Heart left ventricle (tissue), 16 donors: ENCODE data around the gene OR4F15. TPM values are rescaled to one million over a fixed set of nuclear protein-coding genes. Genes with fewer than 3 reads are reported as not detected.

Source experiments
- ATAC-seq, 4 donors: fragments of 200-7000 bp; cut with Tn5 transposase; one replicate each; pipeline ENCODE4 v1.9.1; 2020 to 2022; ENCODE audit warnings: moderate library complexity in 4 of 4, mild to moderate bottlenecking in 3 of 4, moderate number of reproducible peaks in 1 of 4
- DNase-seq, 5 donors: peaks; one replicate each; pipeline ENCODE4 v3.0.0-alpha.2; 2020
- H3K27ac ChIP-seq, 12 donors: fragments of 200-600 bp; sonication (generic) in 4 of 12; one replicate each; pipeline versions ENCODE4 v1.5.0 to v1.8.0; 2016 to 2022; ENCODE audit warnings: mild to moderate bottlenecking in 2 of 12
- H3K27me3 ChIP-seq, 9 donors: fragments of 200-600 bp; sonication (generic) in 2 of 9; one replicate each; pipeline versions ENCODE4 v1.5.1 to v1.8.0; 2016 to 2022; ENCODE audit warnings: mild to moderate bottlenecking in 3 of 9
- H3K36me3 ChIP-seq, 9 donors: fragments of 200-600 bp; sonication (generic) in 2 of 9; one replicate each; pipeline versions ENCODE4 v1.5.0 to v1.8.0; 2018 to 2022; ENCODE audit warnings: mild to moderate bottlenecking in 2 of 9
- H3K4me1 ChIP-seq, 12 donors: fragments of 200-600 bp; sonication (generic) in 4 of 12; one replicate each; pipeline versions ENCODE4 v1.5.0 to v1.8.0; 2016 to 2022; ENCODE audit warnings: mild to moderate bottlenecking in 3 of 12
- H3K4me3 ChIP-seq, 12 donors: fragments of 200-600 bp; sonication (generic) in 4 of 12; one replicate each; pipeline versions ENCODE4 v1.5.0 to v1.8.0; 2017 to 2022; ENCODE audit warnings: mild to moderate bottlenecking in 9 of 12, moderate library complexity in 4 of 12
- H3K9me3 ChIP-seq, 12 donors: fragments of 200-600 bp; sonication (generic) in 4 of 12; one replicate each; pipeline versions ENCODE4 v1.5.0 to v1.8.0; 2016 to 2022; ENCODE audit warnings: mild to moderate bottlenecking in 1 of 12
- POLR2A ChIP-seq, 2 donors: fragments of 450-650 bp; IDR thresholded peaks; one replicate each; pipeline ENCODE4 v1.6.1; 2017; ENCODE audit warnings: antibody characterized with exemption in 2 of 2, mild to moderate bottlenecking in 2 of 2, moderate library complexity in 2 of 2
- WGBS, 4 donors: extraction: QIAGEN DNeasy Blood & Tissue Kit in 2 of 4; methylation state at CpG; one replicate each; pipeline versions ENCODE4 v1.1.5 to v1.1.7; 2013 to 2018; 5-methylcytosine and 5-hydroxymethylcytosine counted together
- intact Hi-C, 10 donors: fragments of 100-400 bp; cut with DNase I; formaldehyde crosslinking; loops; one replicate each; pipeline versions ENCODE4 v1.11.1 to v1.14.2; 2022
- polyA plus RNA-seq, 2 donors: library from polyadenylated mRNA; stranded (reverse); fragments of 200-250 nt; gene quantifications; one replicate each; pipeline ENCODE4 v1.2.3, GENCODE V29; 2013
- total RNA-seq, 9 donors: library from RNA; depleted of rRNA in 2 of 9; stranded (reverse); fragments of >200 nt in 2 of 9; fragmentation: NEBNext Ultra II Directional in 3 of 9; extraction: Animal tissue kit (Norgen Biotek cat#: 25700) in 3 of 9; gene quantifications; one replicate each; pipeline versions ENCODE4 v1.1.0 to v1.2.4, GENCODE V29; 2016 to 2023
- TF ChIP-seq, protein P1 (sequence below), 12 donors: fragments of 200-600 bp; sonication (generic) in 4 of 12; IDR thresholded peaks; one replicate each; pipeline versions ENCODE4 v1.5.0 to v1.8.0; 2018 to 2022; ENCODE audit warnings: antibody characterized with exemption in 12 of 12, mild to moderate bottlenecking in 5 of 12
- donor health status: ischemic (EF 13 %, LVEDD 7.1; RV severe dilation, severe dysfunction).
- donor health status: healthy with polysubstance abuse.
- donor health status: DM: no; HTN: yes; CAD: no.
- donor health status: DM: no; HTN: no; CAD: no.
- donor health status: ischemic (EF 25% LVEDD 6.9; RV normal size, moderate dysfunction).
- donor health status: ischemic (EF 25% LVEDD 5.7; RV mildly dilated, moderate dysfunction).
- donor health status: healthy.
- donor health status: DM: yes; HTN: yes; CAD: no.
- donor health status: ischemic (EF 35%, LVEDD 5.7; RV mildly dilated, moderate dysfunction).
- donor health status: nonischemic (EF 11% LVEDD 7.7; RV severe dilation, severe dysfunction).
- donor health status: DM: yes; HTN: yes; CAD: no.
- donor health status: PGD.
- donor health status: ischemic (EF 29% LVEDD 5.4; RV normal size, mild dysfunction).
- donor health status: nonischemic (EF 23%, LVEDD 6.1; RV moderate dilation, normal function).

Gene OR4F15
- total and polyA plus RNA-seq, 11 donors, result not detected

DNA sequence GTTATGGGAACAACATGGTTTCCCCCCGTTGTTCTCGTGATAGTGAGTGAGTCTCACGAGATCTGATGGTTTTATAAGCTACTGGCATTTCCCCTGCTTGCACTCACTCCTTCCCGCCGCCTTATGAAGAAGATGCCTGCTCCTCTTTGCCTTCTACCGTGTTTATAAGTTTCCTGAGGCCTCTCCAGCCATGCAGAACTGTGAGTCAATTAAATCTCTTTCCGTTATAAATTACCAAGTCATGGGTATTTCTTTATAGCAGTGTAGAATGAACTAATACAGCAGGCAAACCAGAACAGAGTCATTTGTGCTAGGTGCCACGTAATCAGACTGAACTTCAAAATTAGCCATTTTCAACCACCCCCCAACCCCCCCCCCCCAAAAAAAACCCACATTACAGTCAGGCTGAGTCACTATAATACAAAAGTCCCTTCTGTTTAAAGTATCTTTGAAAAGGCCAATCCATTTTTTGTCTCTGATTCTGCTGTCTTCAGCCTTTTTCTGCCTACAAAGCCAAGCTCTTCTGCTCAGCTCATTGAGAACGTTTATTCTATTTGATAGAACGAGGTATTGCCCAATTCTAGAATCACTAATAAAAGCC, 4.6 kb upstream of the OR4F15 start:
- intact Hi-C loops, result no loop called here
- Histone ChIP-seq H3K4me3 (no peak overlapping the region), H3K36me3 (no peaks in the 10 kb centered on the region), H3K27ac (no peak overlapping the region), H3K4me1 (no peaks in the 10 kb centered on the region), H3K9me3 (peaks cover 0 to under 1% (median 0%) of the 10 kb centered on the region in 12 donors), H3K27me3 (peaks cover 0 to 15% (median 3%) of the 10 kb centered on the region in 9 donors)
- TF ChIP-seq, protein P1, sequence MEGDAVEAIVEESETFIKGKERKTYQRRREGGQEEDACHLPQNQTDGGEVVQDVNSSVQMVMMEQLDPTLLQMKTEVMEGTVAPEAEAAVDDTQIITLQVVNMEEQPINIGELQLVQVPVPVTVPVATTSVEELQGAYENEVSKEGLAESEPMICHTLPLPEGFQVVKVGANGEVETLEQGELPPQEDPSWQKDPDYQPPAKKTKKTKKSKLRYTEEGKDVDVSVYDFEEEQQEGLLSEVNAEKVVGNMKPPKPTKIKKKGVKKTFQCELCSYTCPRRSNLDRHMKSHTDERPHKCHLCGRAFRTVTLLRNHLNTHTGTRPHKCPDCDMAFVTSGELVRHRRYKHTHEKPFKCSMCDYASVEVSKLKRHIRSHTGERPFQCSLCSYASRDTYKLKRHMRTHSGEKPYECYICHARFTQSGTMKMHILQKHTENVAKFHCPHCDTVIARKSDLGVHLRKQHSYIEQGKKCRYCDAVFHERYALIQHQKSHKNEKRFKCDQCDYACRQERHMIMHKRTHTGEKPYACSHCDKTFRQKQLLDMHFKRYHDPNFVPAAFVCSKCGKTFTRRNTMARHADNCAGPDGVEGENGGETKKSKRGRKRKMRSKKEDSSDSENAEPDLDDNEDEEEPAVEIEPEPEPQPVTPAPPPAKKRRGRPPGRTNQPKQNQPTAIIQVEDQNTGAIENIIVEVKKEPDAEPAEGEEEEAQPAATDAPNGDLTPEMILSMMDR (IDR thresholded peaks at IDR 0.05), result no peak
- no peak for TF ChIP-seq POLR2A (IDR thresholded peaks at IDR 0.05)
- DNase-seq (no peak), ATAC-seq (no peak)
- 62 to 65% (median 63%) methylated on average over 10 of the region's 10 CpGs for WGBS, 4 donors

DNA sequence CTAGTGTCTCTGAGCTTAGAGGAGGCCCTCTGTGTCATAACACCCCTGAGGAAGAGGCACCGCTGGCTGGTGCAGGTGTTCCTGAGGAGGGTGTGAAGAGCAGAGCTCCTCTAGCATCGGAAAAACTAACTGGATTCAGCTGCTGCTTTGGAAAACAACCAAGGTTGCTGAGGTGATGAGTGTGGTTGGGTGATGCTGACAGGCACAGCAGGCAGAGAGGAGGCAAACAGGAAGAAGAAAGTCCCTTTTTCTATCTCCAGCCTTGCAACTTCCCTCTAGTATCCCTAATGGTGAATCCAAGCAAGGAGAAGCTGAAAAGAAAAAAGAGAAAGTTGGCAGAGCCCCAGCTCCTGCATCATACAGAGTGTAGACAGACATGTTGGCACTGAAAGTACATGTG, 3.8 kb upstream of the OR4F15 start:
- Histone ChIP-seq H3K4me3 (no peak overlapping the region), H3K4me1 (no peaks in the 10 kb centered on the region), H3K36me3 (no peaks in the 10 kb centered on the region), H3K9me3 (no peaks in the 10 kb centered on the region), H3K27me3 (peaks cover 0 to 15% (median 3%) of the 10 kb centered on the region in 9 donors), H3K27ac (no peak overlapping the region)
- 48 to 55% (median 49%) methylated on average over 2 of the region's 2 CpGs for WGBS, 4 donors
- intact Hi-C loops, result no loop called here
- no peak for TF ChIP-seq POLR2A (IDR thresholded peaks at IDR 0.05)
- ATAC-seq, result no peak
- no peak for DNase-seq

DNA sequence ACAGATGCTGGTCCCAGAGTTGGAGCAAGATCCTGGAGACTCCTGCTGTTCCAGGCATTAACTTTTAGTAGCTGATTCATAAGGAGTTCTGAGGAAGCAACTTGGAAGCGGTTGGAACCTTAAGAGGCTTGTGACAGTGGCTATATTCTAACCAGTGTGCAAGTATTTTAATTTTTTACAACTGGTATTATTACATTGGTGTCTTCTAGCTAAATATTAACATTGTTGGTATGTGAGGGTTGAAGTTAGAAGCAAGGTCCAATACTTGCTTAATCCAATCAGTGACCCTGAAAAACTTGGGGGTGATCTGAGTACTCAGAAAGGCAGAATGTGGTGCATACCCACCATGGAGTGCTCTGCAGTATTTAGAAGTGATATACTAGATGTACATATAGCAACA, 1.5 kb upstream of the OR4F15 start:
- intact Hi-C loops, result no loop called here
- H3K4me3 ChIP-seq, result no peak overlapping the region
- H3K36me3 ChIP-seq, result no peaks in the 10 kb centered on the region
- H3K4me1 ChIP-seq, result no peaks in the 10 kb centered on the region
- WGBS, 4 donors, result 79 to 86% (median 82%) methylated on average over 1 of the region's 1 CpG
- TF ChIP-seq, protein P1 (IDR thresholded peaks at IDR 0.05), result no peak
- TF ChIP-seq POLR2A (IDR thresholded peaks at IDR 0.05), result no peak
- ATAC-seq, result no peak
- DNase-seq, result no peak
- H3K27me3 ChIP-seq, result peaks cover 0 to 19% (median 3%) of the 10 kb centered on the region in 9 donors
- no peaks in the 10 kb centered on the region for H3K9me3 ChIP-seq
- H3K27ac ChIP-seq, result no peak overlapping the region

DNA sequence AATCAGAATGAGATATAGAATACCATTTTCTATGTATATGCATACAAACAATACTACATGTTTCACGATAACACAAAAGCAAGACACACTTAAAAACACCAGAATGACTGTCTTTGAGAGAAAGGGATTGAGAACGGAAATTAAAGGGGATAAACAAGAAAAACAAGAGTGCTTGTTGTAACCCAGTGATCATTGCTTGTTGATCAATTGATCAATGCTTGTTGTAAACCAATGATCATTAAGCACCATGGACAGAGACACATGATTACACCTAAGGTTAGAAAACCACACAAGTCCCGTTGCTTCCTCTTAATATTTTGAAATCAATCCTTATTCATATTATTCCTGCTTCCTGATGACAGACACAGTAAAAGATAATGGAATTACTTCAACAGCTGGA, 1.1 kb upstream of the OR4F15 start:
- DNase-seq (no peak), ATAC-seq (no peak)
- H3K27ac ChIP-seq, result no peak overlapping the region
- no peaks in the 10 kb centered on the region for H3K4me1 ChIP-seq
- intact Hi-C loops, result no loop called here
- TF ChIP-seq, protein P1 (IDR thresholded peaks at IDR 0.05), result no peak
- no peak for TF ChIP-seq POLR2A (IDR thresholded peaks at IDR 0.05)
- H3K4me3 ChIP-seq, result no peak overlapping the region
- no peaks in the 10 kb centered on the region for H3K36me3 ChIP-seq
- no peaks in the 10 kb centered on the region for H3K9me3 ChIP-seq
- H3K27me3 ChIP-seq, result peaks cover 0 to 21% (median 3%) of the 10 kb centered on the region in 9 donors
- 53 to 56% (median 54%) methylated on average over 3 of the region's 3 CpGs for WGBS, 4 donors
